PC-3 (cell line): Measurements from ENCODE around the gene NME7.

ENCODE experiments used
- CTCF ChIP-seq: fragments of 300-600 bp; sonication (generic); conservative IDR thresholded peaks from 2 replicates; pipeline ENCODE4 v1.5.1; 2017; ENCODE audit warnings: antibody characterized with exemption, low read depth, mild to moderate bottlenecking, low read length
- EZH2 ChIP-seq: fragments of 300-600 bp; sonication (generic); IDR thresholded peaks from one replicate; pipeline ENCODE4 v1.6.1; 2017; ENCODE audit warnings: antibody characterized with exemption, mild to moderate bottlenecking, low read length; ENCODE audit not compliant: unreplicated experiment
- EZH2phosphoT487 ChIP-seq: fragments of 300-600 bp; sonication (generic); IDR thresholded peaks from 2 replicates; pipeline ENCODE4 v1.6.1; 2018; ENCODE audit warnings: mild to moderate bottlenecking, antibody characterized with exemption, low read length, borderline replicate concordance

DNA sequence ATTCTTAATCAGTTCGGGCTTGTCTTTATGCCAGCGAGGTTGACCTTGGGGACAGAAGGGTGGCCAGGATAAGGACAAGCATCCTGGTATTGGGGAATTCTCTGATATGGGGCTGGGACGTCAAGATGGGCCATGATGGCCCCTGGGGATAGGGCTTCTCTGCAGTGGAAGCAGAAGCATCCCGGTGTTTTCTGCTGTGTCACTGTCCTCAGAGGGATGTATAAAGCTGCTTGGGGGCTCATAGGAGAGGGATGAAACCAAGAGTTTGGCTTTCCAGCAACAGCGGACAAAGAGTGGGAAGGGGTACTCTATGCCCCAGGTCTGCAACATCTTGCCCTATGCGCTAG, 262.5 kb downstream of the NME7 start:
- TF ChIP-seq CTCF (no peak), EZH2 (no peak), EZH2phosphoT487 (no peak)
